Central memory CD8-positive, alpha-beta T cell (primary cell): Measurements from ENCODE around the gene UGDH.
"Not testable (repeated sequence)": the region's sequence is repeated elsewhere in the genome, so short reads cannot be mapped to it uniquely, and the experiment has no call there.

Experiments
- ATAC-seq: fragments of 150-1000 bp; cut with Tn5 transposase; replicated peaks from 2 replicates; pipeline ENCODE4 v1.10.0; 2022; ENCODE audit warnings: mild to moderate bottlenecking, moderate FRiP score, moderate number of reproducible peaks; ENCODE audit not compliant: poor library complexity, severe bottlenecking; ENCODE audit errors: extremely low read depth
- DNase-seq, 2 donors: peaks; one replicate each; pipeline ENCODE4 v3.0.0; 2021; ENCODE audit warnings: low spot score in 2 of 2
- H3K27ac Mint-ChIP-seq: one replicate; pipeline ENCODE4 v1.8.0; 2022; ENCODE audit warnings: low read depth, mild to moderate bottlenecking, moderate library complexity, mixed read lengths
- H3K27me3 Mint-ChIP-seq: one replicate; pipeline ENCODE4 v1.8.0; 2022; ENCODE audit warnings: mixed read lengths
- H3K36me3 Mint-ChIP-seq: one replicate; pipeline ENCODE4 v1.8.0; 2022; ENCODE audit warnings: mild to moderate bottlenecking, moderate library complexity, mixed read lengths; ENCODE audit not compliant: insufficient read depth
- H3K4me1 Mint-ChIP-seq: one replicate; pipeline ENCODE4 v1.8.0; 2022; ENCODE audit warnings: mixed read lengths
- H3K4me3 Mint-ChIP-seq: one replicate; pipeline ENCODE4 v1.8.0; 2022; ENCODE audit warnings: mild to moderate bottlenecking, moderate library complexity, mixed read lengths
- H3K9me3 Mint-ChIP-seq: one replicate; pipeline ENCODE4 v1.8.0; 2022; ENCODE audit warnings: mixed read lengths

UGDH gene

DNA sequence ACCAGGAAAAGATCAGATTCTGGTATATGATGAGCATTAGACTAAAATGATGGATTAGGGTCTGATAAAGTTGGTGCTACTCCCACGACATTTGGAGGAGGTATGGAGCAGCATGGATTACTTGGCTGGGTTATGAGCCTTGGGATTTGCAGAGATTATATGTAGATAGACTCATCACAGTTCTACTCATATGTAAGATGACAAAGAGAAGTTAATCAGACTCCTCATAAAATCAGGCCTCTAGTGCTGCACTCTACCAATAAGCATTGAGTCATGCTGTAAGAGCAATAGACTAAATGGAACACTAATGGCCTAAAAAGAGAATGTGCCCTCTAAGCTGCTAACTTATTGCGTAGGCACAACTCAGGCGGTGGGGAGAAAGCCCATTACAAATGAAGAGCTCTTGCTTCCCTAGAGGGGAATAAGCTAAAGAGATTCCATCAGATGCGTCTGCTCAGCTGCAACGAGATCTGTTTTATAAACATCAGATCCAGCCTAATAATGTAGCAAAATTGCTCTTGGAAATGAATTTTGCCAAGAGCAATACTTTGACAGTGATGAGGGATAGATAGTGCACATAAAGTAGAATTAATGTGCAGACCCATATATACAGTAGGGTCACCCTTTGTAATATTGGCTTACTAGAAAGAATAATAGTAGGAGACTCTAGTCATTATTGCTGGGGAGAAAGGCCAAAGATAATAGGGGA is 50.9 kb downstream of the UGDH start:
- Mint-ChIP-seq H3K27ac (no peak overlapping the region), H3K27me3 (no peaks in the 10 kb centered on the region), H3K4me3 (no peak overlapping the region), H3K9me3 (no peaks in the 10 kb centered on the region), H3K36me3 (peaks cover 7% of the 10 kb centered on the region), H3K4me1 (no peaks in the 10 kb centered on the region)
- DNase-seq: no peak
- no peak for ATAC-seq

DNA sequence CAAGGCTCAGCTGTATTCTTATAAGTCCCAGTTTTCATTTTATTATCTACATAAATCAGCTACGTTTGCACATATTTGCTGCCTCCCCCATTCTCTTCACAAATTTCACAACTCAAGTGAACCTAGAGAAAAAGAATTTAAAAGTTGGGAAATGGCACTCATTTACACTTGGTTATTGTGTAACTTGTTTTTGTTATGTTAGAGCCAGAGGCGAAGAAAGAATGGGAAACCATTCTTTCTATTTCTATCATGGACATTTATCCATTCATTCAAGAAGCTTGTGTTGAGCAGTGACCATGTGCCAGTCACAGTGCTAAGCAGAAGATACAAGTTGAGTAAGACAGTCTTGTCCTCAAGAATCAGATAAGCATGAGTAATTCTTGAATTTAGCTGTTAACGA is 54.8 kb downstream of the UGDH start:
- ATAC-seq: no peak
- no peak for DNase-seq
- H3K27ac Mint-ChIP-seq: no peak overlapping the region
- no peak overlapping the region for H3K4me3 Mint-ChIP-seq
- no peaks in the 10 kb centered on the region for H3K27me3 Mint-ChIP-seq
- no peaks in the 10 kb centered on the region for H3K9me3 Mint-ChIP-seq
- peaks cover 6% of the 10 kb centered on the region for H3K36me3 Mint-ChIP-seq
- no peaks in the 10 kb centered on the region for H3K4me1 Mint-ChIP-seq

- Mint-ChIP-seq H3K4me1 (no peaks in the 10 kb centered on the region), H3K4me3 (no peak overlapping the region), H3K9me3 (no peaks in the 10 kb centered on the region), H3K36me3 (peaks cover 8% of the 10 kb centered on the region), H3K27ac (no peak overlapping the region), H3K27me3 (no peaks in the 10 kb centered on the region)
- ATAC-seq (no peak), DNase-seq (no peak)
These were observed 56.8 kb downstream of the UGDH start for GRCh38 chr4:39470402-39470801.

DNA sequence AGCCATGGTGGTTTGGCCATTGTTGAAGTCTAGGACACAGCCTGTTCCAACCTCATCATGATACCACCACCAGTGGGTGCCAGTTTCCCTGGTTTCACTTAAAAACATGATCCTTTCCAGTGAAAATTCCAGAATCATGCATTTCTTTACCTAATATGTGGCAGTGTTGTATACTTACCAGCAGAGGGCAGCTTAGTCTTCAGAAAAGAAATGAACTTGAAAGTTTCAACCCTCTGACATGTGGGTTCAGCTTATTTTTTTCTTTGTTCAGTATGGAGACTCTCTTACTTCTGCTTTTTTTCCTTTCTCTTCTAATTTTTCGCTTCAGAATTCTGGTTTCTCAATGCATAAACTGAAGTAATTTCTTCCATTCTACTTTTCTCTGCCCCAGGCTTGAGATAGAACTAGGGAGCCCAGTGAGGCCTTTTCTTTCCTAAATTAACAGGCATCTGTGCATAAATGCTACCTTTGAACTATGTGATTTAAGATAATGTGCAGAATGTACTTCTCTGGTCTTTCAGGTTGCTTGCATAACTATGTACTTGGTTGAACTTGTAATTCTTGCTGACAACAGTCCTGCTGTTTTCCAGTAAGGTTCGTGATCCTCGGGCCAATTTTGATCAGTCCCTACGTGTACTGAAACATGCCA is 57.7 kb downstream of the UGDH start:
- ATAC-seq: peak; percentile 80

DNA sequence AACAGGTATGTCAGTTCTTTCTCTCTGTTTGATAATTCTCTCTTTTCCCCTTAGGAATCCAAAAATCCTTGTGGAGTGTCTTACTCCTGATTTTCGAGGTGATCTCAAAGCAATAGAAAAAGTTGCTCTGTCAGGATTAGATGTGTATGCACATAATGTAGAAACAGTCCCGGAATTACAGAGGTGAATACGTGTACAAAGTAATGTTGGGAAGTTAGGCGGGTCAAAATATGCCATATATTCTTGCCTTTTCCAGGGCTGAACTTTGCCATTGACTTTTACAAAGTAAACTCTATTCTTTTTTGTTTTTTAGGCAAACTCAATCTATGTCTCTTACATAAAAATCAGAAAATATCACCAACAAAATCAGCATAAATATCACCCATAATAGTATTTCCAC is 59.8 kb downstream of the UGDH start:
- ATAC-seq (no peak), DNase-seq (no peak)
- Mint-ChIP-seq H3K4me1 (no peaks in the 10 kb centered on the region), H3K27ac (no peak overlapping the region), H3K27me3 (no peaks in the 10 kb centered on the region), H3K4me3 (no peak overlapping the region), H3K36me3 (peaks cover 18% of the 10 kb centered on the region), H3K9me3 (no peaks in the 10 kb centered on the region)

More for the DNA sequence above, 57.7 kb downstream of the UGDH start:
- H3K27me3 Mint-ChIP-seq: no peaks in the 10 kb centered on the region
- no peaks in the 10 kb centered on the region for H3K9me3 Mint-ChIP-seq
- no peak overlapping the region for H3K4me3 Mint-ChIP-seq
- no peak overlapping the region for H3K27ac Mint-ChIP-seq
- H3K36me3 Mint-ChIP-seq: peaks cover 15% of the 10 kb centered on the region
- H3K4me1 Mint-ChIP-seq: no peaks in the 10 kb centered on the region
- DNase-seq: no peak

DNA sequence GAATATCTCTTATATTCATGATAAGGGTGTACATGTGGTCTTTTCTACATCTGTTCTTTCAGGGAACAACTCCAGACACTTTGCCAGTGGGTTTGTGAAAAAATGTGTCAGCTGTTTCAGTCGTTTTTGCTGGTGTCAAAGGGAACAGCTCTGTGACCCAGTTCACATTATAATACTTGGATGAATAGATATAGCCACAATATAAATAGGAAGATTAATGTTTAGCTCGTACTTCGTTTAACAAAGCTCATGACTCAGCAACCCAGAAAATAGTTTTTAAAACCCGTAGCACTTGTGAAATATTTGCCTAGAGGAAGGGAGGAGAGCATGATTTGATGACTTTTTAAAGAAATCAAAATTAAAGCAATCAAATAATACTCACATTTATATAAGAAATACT is 60.5 kb downstream of the UGDH start:
- DNase-seq (no peak), ATAC-seq (no peak)
- H3K27ac Mint-ChIP-seq: no peak overlapping the region
- H3K27me3 Mint-ChIP-seq: no peaks in the 10 kb centered on the region
- H3K4me1 Mint-ChIP-seq: no peaks in the 10 kb centered on the region
- H3K4me3 Mint-ChIP-seq: no peak overlapping the region
- no peaks in the 10 kb centered on the region for H3K9me3 Mint-ChIP-seq
- H3K36me3 Mint-ChIP-seq: peaks cover 18% of the 10 kb centered on the region

DNA sequence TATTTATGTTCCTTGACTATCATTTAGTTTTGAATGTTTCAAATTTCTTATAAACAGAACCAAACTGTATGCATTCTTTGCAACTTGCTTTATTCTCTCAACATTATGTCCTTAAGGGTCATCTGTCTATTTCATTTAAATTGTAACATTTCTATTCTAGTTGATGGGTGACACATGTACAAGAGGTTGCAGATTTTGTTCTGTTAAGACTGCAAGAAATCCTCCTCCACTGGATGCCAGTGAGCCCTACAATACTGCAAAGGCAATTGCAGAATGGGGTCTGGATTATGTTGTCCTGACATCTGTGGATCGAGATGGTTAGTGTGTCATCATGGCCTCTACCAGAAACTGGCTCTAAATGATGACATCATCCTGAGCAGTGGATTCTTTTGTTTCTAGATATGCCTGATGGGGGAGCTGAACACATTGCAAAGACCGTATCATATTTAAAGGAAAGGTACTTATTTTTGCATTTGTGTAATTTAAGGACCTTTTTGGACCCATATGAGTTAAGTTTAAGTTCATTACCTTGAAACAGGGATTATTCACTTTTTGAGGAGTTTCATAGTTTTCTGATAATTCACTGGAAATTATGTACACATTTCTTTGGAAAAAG is 62.2 kb downstream of the UGDH start:
- ATAC-seq (no peak), DNase-seq (no peak)
- no peaks in the 10 kb centered on the region for H3K4me1 Mint-ChIP-seq
- no peaks in the 10 kb centered on the region for H3K27me3 Mint-ChIP-seq
- H3K4me3 Mint-ChIP-seq: no peak overlapping the region
- peaks cover 20% of the 10 kb centered on the region for H3K36me3 Mint-ChIP-seq
- no peak overlapping the region for H3K27ac Mint-ChIP-seq
- H3K9me3 Mint-ChIP-seq: no peaks in the 10 kb centered on the region

DNA sequence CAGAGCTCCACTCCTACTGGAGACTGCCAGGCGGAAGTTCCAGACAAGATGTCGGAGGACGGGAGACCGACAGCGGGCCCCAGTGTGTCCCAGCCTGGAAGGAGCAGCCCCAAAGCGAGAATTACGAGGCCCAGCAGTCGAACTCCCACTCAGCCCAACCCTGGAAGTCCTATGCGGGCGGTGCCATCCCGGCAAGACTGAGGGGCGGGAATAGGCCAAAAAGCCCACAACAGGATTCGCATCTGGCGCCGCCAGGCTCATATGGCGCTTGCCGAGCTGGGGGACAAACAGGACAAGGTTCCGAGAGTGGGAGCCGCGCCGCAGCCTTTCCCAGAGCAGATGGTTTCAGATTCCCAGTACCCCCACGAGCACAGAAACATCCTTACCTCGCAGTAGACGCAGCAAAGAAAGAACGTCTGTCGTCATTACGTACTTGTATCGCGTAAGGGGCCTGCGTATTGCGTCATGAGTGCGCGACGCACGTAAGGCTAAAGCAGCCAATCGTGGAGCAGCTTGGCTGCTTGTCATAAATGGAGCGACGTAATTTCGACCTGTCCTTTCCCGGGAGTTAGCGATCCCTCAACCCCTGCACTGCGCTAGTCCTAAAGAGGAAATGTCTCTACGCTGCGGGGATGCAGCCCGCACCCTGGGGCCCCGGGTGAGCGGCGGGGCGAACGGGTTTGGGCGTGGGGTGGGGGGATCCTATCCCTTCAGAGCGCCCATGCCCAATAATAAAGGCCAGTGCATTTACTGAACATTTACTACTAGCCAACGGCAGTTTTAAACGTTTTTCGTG is 68.5 kb downstream of the UGDH start, which contains the start of the genes LIAS and RPL9:
TSS of gene LIAS (plus strand) at position 552 of the 796 bp plus-strand sequence. CDS start at position 614, 62 bp downstream.
TSS of gene RPL9 (minus strand) at position 418 of the 796 bp plus-strand sequence. CDS start 483 bp downstream, outside the sequence.
- DNase-seq (peak; percentile 91 to 94), ATAC-seq (peak; percentile 84)
- Mint-ChIP-seq H3K9me3 (no peaks in the 10 kb centered on the region), H3K4me3 (peak within 1 kb of the TSS; percentile 97), H3K27ac (peak within 1 kb of the TSS; percentile 100), H3K36me3 (peaks cover 64% of the 10 kb centered on the region), H3K27me3 (no peaks in the 10 kb centered on the region), H3K4me1 (peaks cover 24% of the 10 kb centered on the region)

DNA sequence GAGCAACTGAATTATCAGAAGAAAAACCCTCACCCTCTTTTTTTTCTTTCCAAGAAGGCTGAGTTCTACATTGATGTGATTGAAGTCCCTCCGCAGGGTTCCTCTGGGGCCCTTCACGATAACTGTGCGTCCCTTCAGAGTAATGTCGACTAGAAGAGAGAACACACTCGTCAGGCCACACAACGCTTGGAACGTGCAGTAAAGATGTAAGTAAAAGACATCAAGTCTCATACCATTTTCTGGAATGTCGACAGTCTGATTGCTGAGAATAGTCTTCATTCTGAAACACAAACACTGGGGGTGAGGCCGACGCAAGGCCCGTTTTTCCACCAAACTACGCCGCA is 69.1 kb downstream of the UGDH start:
- Mint-ChIP-seq H3K36me3 (peaks cover 68% of the 10 kb centered on the region), H3K27ac (peak overlapping the region; percentile 100), H3K4me3 (peak overlapping the region; percentile 97), H3K4me1 (peaks cover 24% of the 10 kb centered on the region)
- ATAC-seq: peak; percentile 10
- DNase-seq, H3K27me3 Mint-ChIP-seq, H3K9me3 Mint-ChIP-seq: not testable (repeated sequence)

DNA sequence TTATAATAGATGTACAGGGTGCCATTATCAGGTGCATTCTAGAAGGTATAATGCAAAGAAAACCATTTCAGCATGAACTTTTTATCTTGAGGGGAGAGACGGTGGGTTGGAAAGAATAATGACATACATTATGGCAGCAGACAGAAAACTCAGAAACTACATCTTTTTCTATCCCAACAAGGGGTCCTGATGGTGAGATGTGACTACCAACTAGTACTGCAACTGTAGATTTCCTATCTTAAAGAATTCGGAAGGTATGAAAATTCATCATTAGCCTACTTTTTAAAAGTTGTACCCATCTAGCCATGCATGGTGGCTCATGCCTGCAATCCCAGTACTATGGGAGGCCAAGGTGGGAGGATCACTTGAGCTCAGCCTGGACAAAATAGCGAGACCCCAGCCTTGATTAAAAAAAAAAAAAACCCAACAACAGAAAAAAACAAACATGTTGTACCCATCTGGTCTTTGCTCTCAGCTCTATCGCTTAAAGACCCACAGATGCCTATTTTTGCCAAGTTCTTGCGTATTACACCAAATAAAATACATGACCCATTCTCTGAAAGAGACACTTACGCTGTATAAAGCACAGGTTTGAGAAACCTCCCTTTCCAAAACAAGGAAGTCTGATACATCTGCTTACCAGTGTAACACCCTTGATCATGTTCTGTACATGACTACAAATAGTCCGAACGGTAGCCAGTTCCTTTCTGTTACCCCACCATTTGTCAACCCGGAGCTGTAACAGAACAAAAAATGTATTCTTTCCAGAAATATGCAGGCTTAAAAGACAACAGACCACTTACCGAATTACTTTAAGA is 70.1 kb downstream of the UGDH start:
- Mint-ChIP-seq H3K4me1 (peaks cover 24% of the 10 kb centered on the region), H3K4me3 (peak overlapping the region; percentile 97), H3K9me3 (no peaks in the 10 kb centered on the region), H3K36me3 (peaks cover 76% of the 10 kb centered on the region), H3K27me3 (no peaks in the 10 kb centered on the region), H3K27ac (peak overlapping the region; percentile 100)
- DNase-seq (no peak), ATAC-seq (no peak)

DNA sequence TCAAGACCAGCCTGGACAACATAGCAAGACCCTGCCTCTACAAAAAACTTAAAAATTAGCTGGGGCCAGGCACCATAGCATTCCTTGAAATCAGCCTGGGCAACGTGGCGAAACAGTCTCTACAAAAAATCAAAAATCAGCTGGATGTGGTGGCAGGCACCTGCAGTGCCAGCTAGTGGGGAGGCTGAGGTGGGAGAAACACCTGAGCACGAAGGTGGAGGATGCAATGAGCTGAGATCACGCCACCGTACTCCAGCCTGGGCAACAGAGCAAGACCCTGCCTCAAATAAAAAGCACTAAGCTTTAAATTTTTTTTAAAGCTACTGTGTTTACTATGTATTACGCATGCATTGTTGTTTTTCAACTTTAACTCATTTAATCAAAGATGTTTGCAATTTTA is 71.8 kb downstream of the UGDH start:
- H3K4me1 Mint-ChIP-seq: peaks cover 28% of the 10 kb centered on the region
- H3K36me3 Mint-ChIP-seq: peaks cover 86% of the 10 kb centered on the region

GRCh38 chr4:39453738-39454137 is 73.5 kb downstream of the UGDH start:
- Mint-ChIP-seq H3K36me3 (peaks cover 74% of the 10 kb centered on the region), H3K9me3 (no peaks in the 10 kb centered on the region), H3K27me3 (no peaks in the 10 kb centered on the region), H3K4me3 (no peak overlapping the region), H3K4me1 (peaks cover 29% of the 10 kb centered on the region), H3K27ac (no peak overlapping the region)
- ATAC-seq (no peak), DNase-seq (no peak)

More for the DNA sequence above, 71.8 kb downstream of the UGDH start:
- DNase-seq: no peak
- no peak for ATAC-seq
- H3K27ac Mint-ChIP-seq: no peak overlapping the region
- no peaks in the 10 kb centered on the region for H3K27me3 Mint-ChIP-seq
- H3K9me3 Mint-ChIP-seq: no peaks in the 10 kb centered on the region
- H3K4me3 Mint-ChIP-seq: no peak overlapping the region
